Liver (tissue), 9 donors: ENCODE results near the gene SHLD2. TPM values are rescaled to one million over a fixed set of nuclear protein-coding genes. Genes with fewer than 3 reads are reported as not detected.

Source experiments
- DNase-seq: peaks from one replicate; pipeline ENCODE4 v3.0.0-alpha.2; 2017; ENCODE audit warnings: low spot score
- H3K27ac ChIP-seq, 2 donors: one replicate each; pipeline ENCODE4 v1.7.0; 2013; ENCODE audit warnings: inconsistent platforms in 2 of 2, low read length in 2 of 2, control low read depth in 1 of 2, low read depth in 1 of 2, mild to moderate bottlenecking in 1 of 2
- H3K27me3 ChIP-seq, 4 donors: one replicate each; pipeline versions ENCODE4 v1.6.1 to v1.7.0; 2013; ENCODE audit warnings: low read length in 3 of 4, inconsistent platforms in 1 of 4, mild to moderate bottlenecking in 1 of 4, moderate library complexity in 1 of 4; ENCODE audit not compliant: control insufficient read depth in 4 of 4, insufficient read depth in 4 of 4
- H3K36me3 ChIP-seq, 4 donors: one replicate each; pipeline versions ENCODE4 v1.6.1 to v1.7.0; 2013; ENCODE audit warnings: low read length in 3 of 4, mild to moderate bottlenecking in 3 of 4, low read depth in 1 of 4, moderate library complexity in 1 of 4; ENCODE audit not compliant: control insufficient read depth in 4 of 4, insufficient read depth in 3 of 4
- H3K4me1 ChIP-seq, 4 donors: one replicate each; pipeline versions ENCODE4 v1.6.1 to v1.7.0; 2013; ENCODE audit warnings: low read length in 3 of 4, mild to moderate bottlenecking in 3 of 4, moderate library complexity in 1 of 4; ENCODE audit not compliant: control insufficient read depth in 4 of 4, insufficient read depth in 4 of 4
- H3K4me3 ChIP-seq, 3 donors: one replicate each; pipeline versions ENCODE4 v1.6.1 to v1.7.0; 2013; ENCODE audit warnings: low read length in 3 of 3, control low read depth in 1 of 3, low read depth in 1 of 3, mild to moderate bottlenecking in 1 of 3
- H3K9ac ChIP-seq, 2 donors: one replicate each; pipeline ENCODE4 v1.7.0; 2013; ENCODE audit warnings: low read length in 2 of 2, mild to moderate bottlenecking in 2 of 2, moderate library complexity in 2 of 2, control low read depth in 1 of 2, low read depth in 1 of 2
- H3K9me3 ChIP-seq, 4 donors: one replicate each; pipeline versions ENCODE4 v1.6.1 to v1.7.0; 2013; ENCODE audit warnings: low read length in 3 of 4; ENCODE audit not compliant: control insufficient read depth in 4 of 4
- ATF3 ChIP-seq: IDR thresholded peaks from 2 replicates; pipeline ENCODE4 v1.6.1; 2016; ENCODE audit warnings: antibody characterized with exemption
- CTCF ChIP-seq: fragments of 150-350 bp; IDR thresholded peaks from 2 replicates; pipeline ENCODE4 v1.5.1; 2017; ENCODE audit warnings: improper control_type of control experiment, low read depth, low read length; ENCODE audit not compliant: missing input control
- EGR1 ChIP-seq, 2 donors: IDR thresholded peaks; 2 replicates each; pipeline ENCODE4 v1.6.1; 2016 to 2018; ENCODE audit warnings: antibody characterized with exemption in 2 of 2, low read depth in 2 of 2
- FOXA1 ChIP-seq: IDR thresholded peaks from 2 replicates; pipeline ENCODE4 v1.6.1; 2016; ENCODE audit warnings: antibody characterized with exemption
- FOXA2 ChIP-seq: IDR thresholded peaks from 2 replicates; pipeline ENCODE4 v1.6.1; 2016; ENCODE audit warnings: antibody characterized with exemption
- GABPA ChIP-seq, 2 donors: IDR thresholded peaks in 1 of 2; conservative IDR thresholded peaks in 1 of 2; 2 replicates each; pipeline ENCODE4 v1.6.1; 2016; ENCODE audit warnings: antibody characterized with exemption in 2 of 2, mild to moderate bottlenecking in 1 of 2, moderate library complexity in 1 of 2
- HNF4A ChIP-seq, 2 donors: conservative IDR thresholded peaks; 2 replicates each; pipeline ENCODE4 v1.6.1; 2016; ENCODE audit warnings: antibody characterized with exemption in 2 of 2, mild to moderate bottlenecking in 2 of 2
- HNF4G ChIP-seq: IDR thresholded peaks from 2 replicates; pipeline ENCODE4 v1.6.1; 2016; ENCODE audit warnings: antibody characterized with exemption
- JUND ChIP-seq, 2 donors: IDR thresholded peaks; 2 replicates each; pipeline ENCODE4 v1.6.1; 2016; ENCODE audit warnings: antibody characterized with exemption in 2 of 2
- MAX ChIP-seq: IDR thresholded peaks from 2 replicates; pipeline ENCODE4 v1.6.1; 2016; ENCODE audit warnings: antibody characterized with exemption
- NR2F2 ChIP-seq: IDR thresholded peaks from 2 replicates; pipeline ENCODE4 v1.6.1; 2016; ENCODE audit warnings: antibody characterized with exemption
- RAD21 ChIP-seq, 2 donors: IDR thresholded peaks; 2 replicates each; pipeline ENCODE4 v1.6.1; 2016; ENCODE audit warnings: antibody characterized with exemption in 2 of 2, mild to moderate bottlenecking in 2 of 2
- REST ChIP-seq: IDR thresholded peaks from 2 replicates; pipeline ENCODE4 v1.6.1; 2016; ENCODE audit warnings: antibody characterized with exemption, mild to moderate bottlenecking
- RXRA ChIP-seq, 2 donors: IDR thresholded peaks; 2 replicates each; pipeline ENCODE4 v1.6.1; 2017 to 2018; ENCODE audit warnings: antibody characterized with exemption in 2 of 2, mild to moderate bottlenecking in 1 of 2
- SP1 ChIP-seq: IDR thresholded peaks from 2 replicates; pipeline ENCODE4 v1.6.1; 2018; ENCODE audit warnings: antibody characterized with exemption, mild to moderate bottlenecking
- TAF1 ChIP-seq: conservative IDR thresholded peaks from 2 replicates; pipeline ENCODE4 v1.6.1; 2016; ENCODE audit warnings: antibody characterized with exemption, mild to moderate bottlenecking
- YY1 ChIP-seq: IDR thresholded peaks from 2 replicates; pipeline ENCODE4 v1.6.1; 2016; ENCODE audit warnings: antibody characterized with exemption, mild to moderate bottlenecking
- ZBTB33 ChIP-seq: IDR thresholded peaks from 2 replicates; pipeline ENCODE4 v1.6.1; 2016; ENCODE audit warnings: antibody characterized with exemption
- WGBS: extraction: QIAGEN DNeasy Blood & Tissue Kit; methylation state at CpG from one replicate; pipeline ENCODE4 v1.1.7; 2013; 5-methylcytosine and 5-hydroxymethylcytosine counted together
- polyA plus RNA-seq, 2 donors: library from polyadenylated mRNA; stranded (reverse) in 1 of 2; unstranded in 1 of 2; fragments of 200-250 nt in 1 of 2; fragments of >200 nt in 1 of 2; fragmentation: Nextera tagmentation in 1 of 2; extraction: Ambion mirVana in 1 of 2; gene quantifications; one replicate each; pipeline versions ENCODE4 v1.2.1 to v1.2.3, GENCODE V29; 2013 to 2015
- total RNA-seq, 2 donors: library from RNA; depleted of rRNA; stranded (reverse); fragments of >200 nt; gene quantifications; one replicate each; pipeline ENCODE4 v1.2.3, GENCODE V29; 2014
- donor health status: healthy.
- donor health status: healthy.
- donor health status: healthy.
- donor health status: healthy.
- donor health status: healthy.

Gene SHLD2
- total RNA-seq (10 to 100 TPM; 11.7 to 39.5 TPM), polyA plus RNA-seq (10 to 100 TPM; 17.4 to 32.3 TPM)

GRCh38 chr10:87094373-87095235 is at the start of gene SHLD2, which contains the start of gene GLUD1:
Gene SHLD2, plus strand, starts transcription at chr10:87095206. Its CDS starts 56,149 bp downstream, at chr10:87151355.
Gene GLUD1, minus strand, starts transcription at chr10:87094843. Its CDS starts 74 bp downstream, at chr10:87094769.
- Histone ChIP-seq H3K4me1 (peaks cover 7 to 29% (median 11%) of the 10 kb centered on the region in 4 donors), H3K27me3 (no peaks in the 10 kb centered on the region), H3K36me3 (peaks cover 0 to 3% (median 1%) of the 10 kb centered on the region in 4 donors), H3K27ac (peak within 1 kb of the TSS; percentile 82 to 94), H3K9me3 (no peaks in the 10 kb centered on the region), H3K4me3 (peak within 1 kb of the TSS; percentile 86 to 99 (median 95)), H3K9ac (peak within 1 kb of the TSS; percentile 91 to 92)
- peak; percentile 86 for DNase-seq
- TF ChIP-seq JUND (IDR thresholded peaks at IDR 0.05) (no peak), MAX (no peak), HNF4A (conservative IDR thresholded peaks at IDR 0.05) (no peak), SP1 (peak; percentile 17), REST (peak; percentile 81), HNF4G (no peak), GABPA (IDR thresholded peaks at IDR 0.05 in 1 of 2, conservative IDR thresholded peaks at IDR 0.05 in 1 of 2) (no peak), ZBTB33 (no peak), EGR1 (IDR thresholded peaks at IDR 0.05; ENCODE audit: low read depth in 2 of 2) (no peak), ATF3 (no peak), NR2F2 (no peak), RAD21 (IDR thresholded peaks at IDR 0.05) (peak in 1 of 2 donors; percentile 38), TAF1 (no peak), FOXA2 (no peak), RXRA (IDR thresholded peaks at IDR 0.05) (peak in 1 of 2 donors; percentile 12), CTCF (no peak), FOXA1 (no peak), YY1 (peak; percentile 43)
- under 1% methylated on average over 111 of the region's 111 CpGs for WGBS
